Measurements from ENCODE around the gene ELOVL6. TPM values are rescaled to one million over a fixed set of nuclear protein-coding genes. Genes with fewer than 3 reads are reported as not detected.

The ELOVL6 gene
- total and polyA plus RNA-seq, 2 of the 4 experiments (the other 2 are of a cell fraction) = 17.9 to 19.0 TPM

GRCh38 chr4:110022457-110022856, 176.0 kb downstream of the ELOVL6 start:
- POLR2A ChIA-PET (ENCODE audit: unreplicated experiment) = no interaction called here
- Histone ChIP-seq H3K23ac (ENCODE audit: low read depth, low read length) (no peak overlapping the region), H3K79me1 (ENCODE audit: low read depth in 1 of 2, low read length in 2 of 2) (no peaks in the 10 kb centered on the region), H3K56ac (ENCODE audit: extremely low read depth, insufficient read depth, low read length) (no peak overlapping the region), H3K4me3 (ENCODE audit: insufficient read depth, low read depth, low read length) (no peak overlapping the region), H2AFZ (replicated peaks; ENCODE audit: low read length, poor library complexity) (no peak overlapping the region), H3K14ac (replicated peaks; ENCODE audit: low read depth, low read length) (no peak overlapping the region), H4K91ac (ENCODE audit: insufficient read depth, low read depth, low read length) (no peak overlapping the region), H4K20me1 (ENCODE audit: insufficient read depth, low read length) (no peaks in the 10 kb centered on the region), H3K27ac (ENCODE audit: insufficient read depth, low read length) (no peak overlapping the region), H2AK9ac (replicated peaks; ENCODE audit: low read depth, low read length, poor library complexity) (no peak overlapping the region), H3K4me1 (ENCODE audit: control insufficient read depth, insufficient read depth, low read length) (no peaks in the 10 kb centered on the region), H2BK15ac (ENCODE audit: low read depth, low read length) (no peak overlapping the region), H2AK5ac (ENCODE audit: low read depth, low read length) (no peak overlapping the region), H3K4ac (ENCODE audit: low read depth, low read length) (no peak overlapping the region), H3K9ac (ENCODE audit: low read depth, low read length) (no peak overlapping the region), H2BK120ac (ENCODE audit: low read depth, low read length) (no peak overlapping the region), H4K8ac (ENCODE audit: low read depth in 2 of 2, low read length in 2 of 2) (no peak overlapping the region), H3K18ac (ENCODE audit: low read depth, low read length) (no peak overlapping the region), H3K4me2 (ENCODE audit: low read depth, low read length) (no peak overlapping the region), H4K5ac (ENCODE audit: low read depth, low read length) (no peak overlapping the region), H3K9me3 (ENCODE audit: control insufficient read depth, insufficient read depth, low read length) (no peaks in the 10 kb centered on the region), H3K36me3 (ENCODE audit: control insufficient read depth, insufficient read depth, low read length) (no peaks in the 10 kb centered on the region), H2BK5ac (ENCODE audit: low read depth, low read length, poor library complexity, severe bottlenecking) (no peak overlapping the region), H3K9me1 (ENCODE audit: insufficient read depth, low read length) (no peaks in the 10 kb centered on the region), H2BK20ac (ENCODE audit: low read depth, low read length) (no peak overlapping the region), H3K27me3 (ENCODE audit: control insufficient read depth, insufficient read depth, low read length) (no peaks in the 10 kb centered on the region; the same call in 1 of the 2 replicates)
- no peak for DNase-seq
- intact Hi-C loops (cut with micrococcal nuclease) = no loop called here
- in situ Hi-C loops (cut with MboI; ENCODE audit: low sequenced_read_pairs) = loop anchor here (25.0 kb wide), 1 partner anchor 290 kb away; no protein-coding TSS in a partner anchor
- TF ChIP-seq MAFK (IDR thresholded peaks at IDR 0.05; ENCODE audit: low read depth, low read length) (0 out of 2 replicates have a peak, but pooled peaks have one; percentile 5), BHLHE40 (IDR thresholded peaks at IDR 0.05; ENCODE audit: low read depth, low read length) (no peak), RFX5 (IDR thresholded peaks at IDR 0.05; ENCODE audit: low read depth, low read length) (no peak)
- dilution Hi-C loops (cut with HindIII; ENCODE audit: low sequenced_read_pairs, unreplicated experiment) = no loop called here
- no TSS peak for BruUV-seq (replicated peaks)
- WGBS, 2 experiments (ENCODE audit: extremely low coverage in 2 of 2, insufficient read length in 1 of 2) = 90% methylated on average over 2 of the region's 4 CpGs; no CpG with 5 or more reads in 1 of the 2 experiments
- CTCF ChIA-PET = interaction anchor here (1.0 kb wide), 1 partner anchor 16 kb away, joined by 4 read pairs; no protein-coding TSS in a partner anchor
- ATAC-seq (ENCODE audit: low read depth) = no peak
